Measurements from ENCODE around the gene CPB2.

The CPB2 gene

DNA sequence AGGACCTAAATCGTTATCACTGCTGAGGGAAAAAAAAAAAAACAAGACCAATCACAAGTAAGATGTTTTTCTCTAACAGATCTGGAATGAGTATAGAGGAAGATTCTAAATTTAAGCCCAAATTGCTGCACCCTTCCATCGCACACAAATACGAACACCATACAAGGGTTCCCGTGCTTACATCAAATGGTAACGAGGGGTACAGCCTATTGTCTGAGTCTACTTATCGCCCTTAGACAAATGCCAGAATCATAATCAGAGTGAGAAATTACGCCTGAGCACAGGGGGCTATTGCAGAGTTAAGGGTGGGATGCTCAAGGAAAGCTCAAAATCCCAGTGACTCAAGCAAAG lies 52.9 kb downstream of the CPB2 start:
- TF ChIP-seq, protein P1, sequence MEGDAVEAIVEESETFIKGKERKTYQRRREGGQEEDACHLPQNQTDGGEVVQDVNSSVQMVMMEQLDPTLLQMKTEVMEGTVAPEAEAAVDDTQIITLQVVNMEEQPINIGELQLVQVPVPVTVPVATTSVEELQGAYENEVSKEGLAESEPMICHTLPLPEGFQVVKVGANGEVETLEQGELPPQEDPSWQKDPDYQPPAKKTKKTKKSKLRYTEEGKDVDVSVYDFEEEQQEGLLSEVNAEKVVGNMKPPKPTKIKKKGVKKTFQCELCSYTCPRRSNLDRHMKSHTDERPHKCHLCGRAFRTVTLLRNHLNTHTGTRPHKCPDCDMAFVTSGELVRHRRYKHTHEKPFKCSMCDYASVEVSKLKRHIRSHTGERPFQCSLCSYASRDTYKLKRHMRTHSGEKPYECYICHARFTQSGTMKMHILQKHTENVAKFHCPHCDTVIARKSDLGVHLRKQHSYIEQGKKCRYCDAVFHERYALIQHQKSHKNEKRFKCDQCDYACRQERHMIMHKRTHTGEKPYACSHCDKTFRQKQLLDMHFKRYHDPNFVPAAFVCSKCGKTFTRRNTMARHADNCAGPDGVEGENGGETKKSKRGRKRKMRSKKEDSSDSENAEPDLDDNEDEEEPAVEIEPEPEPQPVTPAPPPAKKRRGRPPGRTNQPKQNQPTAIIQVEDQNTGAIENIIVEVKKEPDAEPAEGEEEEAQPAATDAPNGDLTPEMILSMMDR (IDR thresholded peaks at IDR 0.05; ENCODE audit: low read depth, low read length), result no peak
- peak overlapping the region; percentile 97 for H3K4me3 ChIP-seq (ENCODE audit: low read depth, low read length)

DNA sequence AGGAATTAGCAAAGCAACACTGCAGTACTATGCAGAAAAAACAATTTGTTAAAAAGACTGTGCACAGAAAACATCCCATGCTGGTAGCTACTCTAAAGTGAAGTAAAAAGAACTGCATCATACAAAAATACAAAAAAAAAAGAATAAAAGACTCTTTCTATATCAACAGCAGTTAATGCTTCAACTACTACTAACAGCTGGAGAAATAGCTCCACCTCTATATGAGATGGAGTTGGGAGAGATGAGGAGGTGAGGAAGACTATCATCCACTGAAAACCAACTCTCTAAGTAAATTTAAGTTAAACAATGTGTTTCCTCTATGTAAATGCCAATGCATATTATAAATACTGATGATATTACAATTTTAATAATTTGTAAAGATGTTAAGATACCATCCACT lies 54.1 kb downstream of the CPB2 start:
- TF ChIP-seq, protein P1 (IDR thresholded peaks at IDR 0.05; ENCODE audit: low read depth, low read length), result no peak
- peak overlapping the region; percentile 97; the same call in 1 of the 2 replicates for H3K4me3 ChIP-seq (ENCODE audit: low read depth, low read length)

DNA sequence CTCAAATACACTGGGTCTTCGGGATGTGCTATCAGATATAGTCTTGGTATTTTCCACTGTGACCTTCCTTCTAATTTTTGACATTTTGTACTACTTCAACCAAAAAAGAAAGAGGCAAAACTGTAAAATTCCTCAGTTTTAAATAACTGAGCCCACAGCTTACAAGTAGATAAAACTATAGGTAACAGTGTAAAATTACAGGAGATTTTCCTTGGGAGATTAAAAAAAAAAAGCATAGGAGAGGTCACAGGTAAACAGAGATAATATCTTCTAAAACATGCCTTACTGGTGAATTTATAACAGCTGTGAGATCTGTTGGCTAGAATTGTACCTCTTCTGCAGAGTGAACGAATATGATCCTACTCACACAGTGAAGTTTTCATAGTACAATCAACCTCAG lies 59.4 kb downstream of the CPB2 start:
- TF ChIP-seq, protein P1 (IDR thresholded peaks at IDR 0.05; ENCODE audit: low read depth, low read length), result no peak
- no peak overlapping the region for H3K4me3 ChIP-seq (ENCODE audit: low read depth, low read length)

DNA sequence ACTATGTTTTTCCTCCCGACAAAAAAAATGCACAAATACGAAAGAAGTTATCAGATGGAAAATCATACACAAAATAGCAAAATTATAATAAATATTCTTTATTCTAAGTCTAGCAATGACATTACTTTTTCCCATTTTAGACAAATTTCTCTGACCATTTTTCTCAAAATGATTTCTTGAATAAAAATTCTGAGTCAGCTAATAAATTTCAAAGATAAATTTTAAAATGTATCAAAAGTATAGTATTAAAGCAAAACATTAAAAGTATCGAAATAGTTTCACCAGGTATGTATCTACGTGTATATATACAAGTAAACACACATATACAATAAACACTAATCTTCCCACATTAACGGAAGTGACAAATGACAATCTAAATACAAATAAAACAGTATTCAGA lies 61.2 kb downstream of the CPB2 start:
- no peak overlapping the region for H3K4me3 ChIP-seq (ENCODE audit: low read depth, low read length)
- TF ChIP-seq, protein P1 (IDR thresholded peaks at IDR 0.05; ENCODE audit: low read depth, low read length), result no peak

DNA sequence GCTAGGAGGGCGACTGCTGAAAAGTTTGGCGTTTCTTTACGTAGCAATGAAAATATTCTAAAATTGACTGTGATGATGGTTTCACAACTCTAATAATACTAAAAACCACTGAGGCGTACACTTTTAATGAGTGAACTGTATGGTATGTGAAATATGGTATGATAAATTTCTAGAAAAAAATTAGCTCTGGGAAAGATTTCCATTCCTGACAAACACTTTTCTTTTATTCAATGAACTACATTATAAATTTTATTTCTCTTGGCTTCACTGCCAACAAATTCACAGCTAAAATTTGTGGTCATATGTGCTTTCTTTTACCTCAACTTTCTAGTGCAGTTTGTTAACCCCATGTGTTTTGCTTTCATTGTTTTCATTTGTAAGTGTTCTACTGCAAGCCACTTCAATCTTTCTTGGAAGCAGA lies 63.4 kb downstream of the CPB2 start:
- TF ChIP-seq, protein P1 (IDR thresholded peaks at IDR 0.05; ENCODE audit: low read depth, low read length), result no peak
- H3K4me3 ChIP-seq (ENCODE audit: low read depth, low read length), result no peak overlapping the region

DNA sequence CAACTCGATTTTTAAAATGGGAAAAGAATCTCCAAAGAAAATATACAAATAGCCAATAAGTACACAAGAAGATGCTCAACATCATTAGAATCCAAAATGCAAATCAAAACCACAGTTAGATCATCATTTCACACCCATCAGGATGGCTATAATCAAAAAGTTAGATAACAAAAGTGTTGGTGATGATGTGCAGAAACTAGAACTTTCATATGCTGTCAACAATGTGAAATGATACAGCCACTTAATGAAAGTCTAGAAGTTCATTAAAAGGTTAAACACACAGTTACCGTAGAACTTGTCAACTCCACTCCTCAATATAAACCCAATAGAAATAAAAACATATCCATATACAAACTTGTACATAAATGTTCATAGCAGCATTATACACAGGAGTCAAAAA lies 64.1 kb downstream of the CPB2 start:
- H3K4me3 ChIP-seq (ENCODE audit: low read depth, low read length), result no peak overlapping the region
- TF ChIP-seq, protein P1 (IDR thresholded peaks at IDR 0.05; ENCODE audit: low read depth, low read length), result no peak

DNA sequence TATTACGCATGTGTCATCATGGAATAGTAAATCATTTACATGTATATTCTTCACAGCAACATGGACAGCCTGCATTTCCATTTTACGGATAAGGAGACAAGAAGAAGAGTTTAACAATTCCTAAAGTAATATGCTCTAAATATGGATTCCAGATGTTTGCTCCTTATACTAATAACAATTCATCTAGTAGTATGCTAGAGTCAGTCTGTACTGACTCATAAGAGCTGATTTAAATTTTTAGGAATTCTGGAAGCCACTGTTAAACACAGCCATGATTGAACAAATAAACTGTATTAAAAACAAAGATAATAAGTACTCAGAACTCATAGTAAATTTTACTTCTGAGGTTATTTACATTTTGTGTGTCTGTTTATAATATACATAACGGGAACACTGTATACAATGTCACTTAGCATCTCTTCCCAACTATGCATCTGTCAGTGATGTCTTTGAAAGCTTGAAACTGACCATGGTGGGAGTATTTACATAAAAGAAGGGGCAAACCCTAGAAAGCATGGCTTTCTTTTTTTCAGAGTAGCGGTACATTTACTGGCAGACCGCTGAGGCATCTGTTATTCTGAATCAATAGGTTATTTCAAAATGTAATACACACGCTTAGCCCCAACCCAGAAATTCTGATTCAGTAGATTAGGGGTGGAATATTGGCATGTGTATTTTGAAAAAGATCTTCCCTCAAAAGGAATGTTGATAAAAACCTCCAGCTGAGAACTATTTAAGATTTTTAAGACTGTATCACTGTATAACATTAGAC lies 65.2 kb downstream of the CPB2 start:
- TF ChIP-seq, protein P1 (IDR thresholded peaks at IDR 0.05; ENCODE audit: low read depth, low read length), result no peak
- H3K4me3 ChIP-seq (ENCODE audit: low read depth, low read length), result no peak overlapping the region
